Endothelial cell of umbilical vein (primary cell): Measurements from ENCODE around the gene FLT3. TPM values are rescaled to one million over a fixed set of nuclear protein-coding genes. Genes with fewer than 3 reads are reported as not detected.

Source experiments
- BruUV-seq: library from RNA; stranded (reverse); fragments of 400-500 nt; replicated peaks from 2 replicates; lab custom pipeline; 2021; lab: Mats Ljungman, UMichigan
- CTCF ChIA-PET: fragments of 300-600, 350-600 bp; sonication (Branson Sonifier 250); formaldehyde crosslinking; loops from one replicate; lab custom pipeline; 2021; ENCODE audit warnings: antibody characterized with exemption, inconsistent platforms; lab: Charles Lee
- POLR2A ChIA-PET: fragments of 300-600, 350-600 bp; sonication (Branson Sonifier 250); formaldehyde crosslinking; loops from one replicate; lab custom pipeline; 2021; ENCODE audit warnings: antibody characterized with exemption, inconsistent platforms; lab: Charles Lee
- DNase-seq: peaks from one replicate; pipeline ENCODE4 v3.0.0-alpha.2; 2011; ENCODE audit warnings: low read depth, low spot score
- FAIRE-seq: peaks from 2 replicates; lab custom pipeline; 2011; peaks lifted over from hg19 to GRCh38; lab: Jason Lieb, UNC
- H2AFZ ChIP-seq: 2 replicates; pipeline ENCODE4 v1.6.0; 2012; ENCODE audit warnings: low read depth, low read length, control low read depth, inconsistent platforms
- H3K27ac ChIP-seq: 2 replicates; pipeline ENCODE4 v1.5.1; 2011; ENCODE audit warnings: low read depth, mild to moderate bottlenecking, control low read depth, low read length, moderate library complexity; ENCODE audit not compliant: insufficient read depth
- H3K27me3 ChIP-seq, 2 experiments: 2 replicates each; pipeline versions ENCODE4 v1.6.0 to v1.6.1; 2011; ENCODE audit warnings: low read length in 2 of 2, mixed read lengths in 1 of 2; ENCODE audit not compliant: control insufficient read depth in 2 of 2, insufficient read depth in 2 of 2
- H3K36me3 ChIP-seq, 2 experiments: 2 replicates in 1 of 2; 3 replicates in 1 of 2; pipeline ENCODE4 v1.5.1; 2011; ENCODE audit warnings: low read length in 2 of 2, mild to moderate bottlenecking in 1 of 2, moderate library complexity in 1 of 2; ENCODE audit not compliant: control insufficient read depth in 2 of 2, insufficient read depth in 2 of 2; ENCODE audit errors: extremely low read depth in 1 of 2
- H3K4me1 ChIP-seq: 3 replicates; pipeline ENCODE4 v1.5.1; 2011; ENCODE audit warnings: mild to moderate bottlenecking, low read length; ENCODE audit not compliant: control insufficient read depth, insufficient read depth; ENCODE audit errors: extremely low read depth
- H3K4me2 ChIP-seq: 2 replicates; pipeline ENCODE4 v1.6.1; 2011; ENCODE audit warnings: low read length, control low read depth, mixed read lengths; ENCODE audit not compliant: insufficient read depth
- H3K4me3 ChIP-seq, 3 experiments: fragments of 200-600 bp in 1 of 3; sonication (generic), shearing (Covaris generic) in 1 of 3; replicated peaks in 1 of 3; 2 replicates each; pipeline ENCODE4 v1.5.1; 2011 to 2016; ENCODE audit warnings: control low read depth in 3 of 3, low read length in 3 of 3, mild to moderate bottlenecking in 2 of 3, inconsistent platforms in 1 of 3, low read depth in 1 of 3, moderate library complexity in 1 of 3; ENCODE audit not compliant: insufficient read depth in 1 of 3
- H3K79me2 ChIP-seq: 2 replicates; pipeline ENCODE4 v1.6.0; 2012; ENCODE audit warnings: low read length, inconsistent platforms; ENCODE audit not compliant: control insufficient read depth, insufficient read depth
- H3K9ac ChIP-seq: replicated peaks from 2 replicates; pipeline ENCODE3; 2011; ENCODE audit warnings: low read length, control low read depth; ENCODE audit not compliant: insufficient read depth; ENCODE audit errors: extremely low read depth
- H3K9me1 ChIP-seq: replicated peaks from 3 replicates; pipeline ENCODE4 v1.6.0; 2011; ENCODE audit warnings: mild to moderate bottlenecking, low read length; ENCODE audit not compliant: control insufficient read depth, insufficient read depth; ENCODE audit errors: extremely low read depth
- H3K9me3 ChIP-seq: replicated peaks from 2 replicates; pipeline ENCODE4 v1.5.1; 2012; ENCODE audit warnings: low read length, inconsistent platforms; ENCODE audit not compliant: control insufficient read depth, insufficient read depth
- H4K20me1 ChIP-seq: replicated peaks from 2 replicates; pipeline ENCODE3; 2011; ENCODE audit warnings: mild to moderate bottlenecking, low read length; ENCODE audit not compliant: control insufficient read depth, insufficient read depth; ENCODE audit errors: extremely low read depth
- CTCF ChIP-seq, 2 donors: IDR thresholded peaks; 1 replicate in 1 of 2; 2 replicates in 1 of 2; pipeline ENCODE4 v1.5.1; 2011; ENCODE audit warnings: low read length in 2 of 2, mild to moderate bottlenecking in 2 of 2, moderate library complexity in 2 of 2, control low read depth in 1 of 2, inconsistent platforms in 1 of 2, low read depth in 1 of 2; ENCODE audit not compliant: insufficient read depth in 1 of 2; ENCODE audit errors: extremely low read depth in 1 of 2
- EZH2 ChIP-seq: IDR thresholded peaks from 2 replicates; pipeline ENCODE4 v1.6.1; 2012; ENCODE audit warnings: borderline replicate concordance, low read depth, mild to moderate bottlenecking, moderate library complexity, low read length, inconsistent platforms; ENCODE audit not compliant: severe bottlenecking
- MAX ChIP-seq: IDR thresholded peaks from 2 replicates; pipeline ENCODE4 v1.6.1; 2011; ENCODE audit not compliant: insufficient read depth, insufficient read length
- POLR2A ChIP-seq: IDR thresholded peaks from 2 replicates; pipeline ENCODE4 v1.6.1; 2012; ENCODE audit warnings: low read depth, mild to moderate bottlenecking, control low read depth, low read length
- dilution Hi-C: fragments of 300-500 bp; cut with MboI; formaldehyde crosslinking; loops from one replicate; pipeline ENCODE4 v1.15.0; 2019; ENCODE audit warnings: low sequenced_read_pairs; ENCODE audit not compliant: extremely low pct_ligation_motif_present
- intact Hi-C: fragments of 100-400 bp; cut with micrococcal nuclease; formaldehyde crosslinking; loops from one replicate; pipeline ENCODE4 v1.10.0; 2022
- polyA plus RNA-seq, 4 experiments: library from polyadenylated mRNA; depleted of rRNA in 3 of 4; stranded (reverse) in 3 of 4; unstranded in 1 of 4; fragments of >200 nt; gene quantifications; 2 replicates each; pipeline versions ENCODE4 v1.2.1 to v1.2.3, GENCODE V29; 2011 to 2012; ENCODE audit warnings: missing spikeins in 1 of 4
- total RNA-seq: library from RNA; stranded (reverse); gene quantifications from 2 replicates; pipeline ENCODE4 v1.2.3, GENCODE V29; 2021

The FLT3 gene
- total and polyA plus RNA-seq, 2 donors (not counting 3 experiments of a cell fraction or from before 2014, with no cell fraction given), result 0.03 TPM; not detected in 1

GRCh38 chr13:27967736-27968315 is 132.6 kb downstream of the FLT3 start:
- H2AFZ ChIP-seq, result no peak overlapping the region

More at GRCh38 chr13:27967736-27968315, 132.6 kb downstream of the FLT3 start:
- dilution Hi-C loops (no loop called here), intact Hi-C loops (no loop called here)
- no TSS peak for BruUV-seq
- FAIRE-seq (no peak), DNase-seq (no peak)
- Histone ChIP-seq H3K4me3 (no peak overlapping the region), H3K9ac (no peak overlapping the region), H3K27ac (no peak overlapping the region), H3K79me2 (no peaks in the 10 kb centered on the region), H3K4me1 (no peaks in the 10 kb centered on the region), H3K27me3 (peaks cover 89 to 99% of the 10 kb centered on the region in 2 experiments), H3K4me2 (no peak overlapping the region), H3K36me3 (no peaks in the 10 kb centered on the region), H3K9me1 (no peaks in the 10 kb centered on the region), H4K20me1 (no peaks in the 10 kb centered on the region), H3K9me3 (no peaks in the 10 kb centered on the region)
- TF ChIP-seq CTCF (IDR thresholded peaks at IDR 0.05; ENCODE audit: extremely low read depth in 1 of 2, insufficient read depth in 1 of 2, low read depth in 1 of 2, low read length in 2 of 2) (no peak), POLR2A (no peak), MAX (no peak), EZH2 (peak; percentile 54)
- ChIA-PET CTCF (interaction anchor here (0.9 to 1.3 kb wide), 3 partner anchors 17 to 606 kb away, joined by 3 to 5 read pairs (median 4); no protein-coding TSS in a partner anchor), POLR2A (no interaction called here)
